ENCODE data around the gene RLN1.
"Not testable (repeated sequence)": the region's sequence is repeated elsewhere in the genome, so short reads cannot be mapped to it uniquely, and the experiment has no call there.

The RLN1 gene

GRCh38 chr9:5321058-5321457 is 18.6 kb downstream of the RLN1 start:
- no peak for DNase-seq

- DNase-seq: not testable (repeated sequence)
These were observed 23.3 kb downstream of the RLN1 start for GRCh38 chr9:5316406-5316805.

- no peak for DNase-seq
These were observed 24.3 kb downstream of the RLN1 start for GRCh38 chr9:5315187-5315923.

- no peak for DNase-seq
These were observed 28.8 kb downstream of the RLN1 start for GRCh38 chr9:5310851-5311250.

GRCh38 chr9:5305741-5306140 is 33.9 kb downstream of the RLN1 start:
- DNase-seq: no peak

GRCh38 chr9:5303840-5304795 is 35.6 kb downstream of the RLN1 start, which contains the start of gene RLN2:
Gene RLN2, minus strand, starts transcription at chr9:5304716. Its CDS starts 136 bp downstream, at chr9:5304580.
- peak; percentile 21 for DNase-seq

- peak; percentile 38 for DNase-seq
These were observed 38.1 kb downstream of the RLN1 start for GRCh38 chr9:5301544-5301943.

- DNase-seq: no peak
These were observed 47.5 kb downstream of the RLN1 start for GRCh38 chr9:5292141-5292540.

- no peak for DNase-seq
These were observed 51.1 kb downstream of the RLN1 start for GRCh38 chr9:5288591-5288990.

- no peak for DNase-seq
These were observed 53.4 kb downstream of the RLN1 start for GRCh38 chr9:5286262-5286661.

All from CD4-positive, alpha-beta T cell treated with Interleukin-17A for 1 hour (primary cell).